PC-3 (cell line): ENCODE results near the gene ERBB2.
"Not testable (repeated sequence)": the region's sequence is repeated elsewhere in the genome, so short reads cannot be mapped to it uniquely, and the experiment has no call there.

Source experiments
- EZH2 ChIP-seq: fragments of 300-600 bp; sonication (generic); IDR thresholded peaks from one replicate; pipeline ENCODE4 v1.6.1; 2017; ENCODE audit warnings: antibody characterized with exemption, mild to moderate bottlenecking, low read length; ENCODE audit not compliant: unreplicated experiment
- EZH2phosphoT487 ChIP-seq: fragments of 300-600 bp; sonication (generic); IDR thresholded peaks from 2 replicates; pipeline ENCODE4 v1.6.1; 2018; ENCODE audit warnings: mild to moderate bottlenecking, antibody characterized with exemption, low read length, borderline replicate concordance
- TF ChIP-seq, protein P1 (sequence below): fragments of 300-600 bp; sonication (generic); conservative IDR thresholded peaks from 2 replicates; pipeline ENCODE4 v1.5.1; 2017; ENCODE audit warnings: antibody characterized with exemption, low read depth, mild to moderate bottlenecking, low read length

DNA sequence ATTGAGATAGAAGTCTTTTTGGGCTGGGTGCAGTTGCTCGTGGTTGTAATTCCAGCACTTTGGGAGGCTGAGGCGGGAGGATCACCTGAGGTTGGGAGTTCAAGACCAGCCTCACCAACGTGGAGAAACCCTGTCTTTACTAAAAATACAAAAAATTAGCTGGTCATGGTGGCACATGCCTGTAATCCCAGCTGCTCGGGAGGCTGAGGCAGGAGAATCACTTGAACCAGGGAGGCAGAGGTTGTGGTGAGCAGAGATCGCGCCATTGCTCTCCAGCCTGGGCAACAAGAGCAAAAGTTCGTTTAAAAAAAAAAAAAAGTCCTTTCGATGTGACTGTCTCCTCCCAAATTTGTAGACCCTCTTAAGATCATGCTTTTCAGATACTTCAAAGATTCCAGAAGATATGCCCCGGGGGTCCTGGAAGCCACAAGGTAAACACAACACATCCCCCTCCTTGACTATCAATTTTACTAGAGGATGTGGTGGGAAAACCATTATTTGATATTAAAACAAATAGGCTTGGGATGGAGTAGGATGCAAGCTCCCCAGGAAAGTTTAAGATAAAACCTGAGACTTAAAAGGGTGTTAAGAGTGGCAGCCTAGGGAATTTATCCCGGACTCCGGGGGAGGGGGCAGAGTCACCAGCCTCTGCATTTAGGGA is 577 bp upstream of the ERBB2 start:
- TF ChIP-seq, protein P1, sequence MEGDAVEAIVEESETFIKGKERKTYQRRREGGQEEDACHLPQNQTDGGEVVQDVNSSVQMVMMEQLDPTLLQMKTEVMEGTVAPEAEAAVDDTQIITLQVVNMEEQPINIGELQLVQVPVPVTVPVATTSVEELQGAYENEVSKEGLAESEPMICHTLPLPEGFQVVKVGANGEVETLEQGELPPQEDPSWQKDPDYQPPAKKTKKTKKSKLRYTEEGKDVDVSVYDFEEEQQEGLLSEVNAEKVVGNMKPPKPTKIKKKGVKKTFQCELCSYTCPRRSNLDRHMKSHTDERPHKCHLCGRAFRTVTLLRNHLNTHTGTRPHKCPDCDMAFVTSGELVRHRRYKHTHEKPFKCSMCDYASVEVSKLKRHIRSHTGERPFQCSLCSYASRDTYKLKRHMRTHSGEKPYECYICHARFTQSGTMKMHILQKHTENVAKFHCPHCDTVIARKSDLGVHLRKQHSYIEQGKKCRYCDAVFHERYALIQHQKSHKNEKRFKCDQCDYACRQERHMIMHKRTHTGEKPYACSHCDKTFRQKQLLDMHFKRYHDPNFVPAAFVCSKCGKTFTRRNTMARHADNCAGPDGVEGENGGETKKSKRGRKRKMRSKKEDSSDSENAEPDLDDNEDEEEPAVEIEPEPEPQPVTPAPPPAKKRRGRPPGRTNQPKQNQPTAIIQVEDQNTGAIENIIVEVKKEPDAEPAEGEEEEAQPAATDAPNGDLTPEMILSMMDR: not testable (repeated sequence)
- not testable (repeated sequence) for TF ChIP-seq EZH2, EZH2phosphoT487
